Naive thymus-derived CD4-positive, alpha-beta T cell (primary cell): Measurements from ENCODE around the gene NPSR1. TPM values are rescaled to one million over a fixed set of nuclear protein-coding genes. Genes with fewer than 3 reads are reported as not detected.

Experiments used
- ATAC-seq: fragments of 150-1000 bp; cut with Tn5 transposase; 2 replicates; pipeline ENCODE4 v1.10.0; 2021; ENCODE audit warnings: mild to moderate bottlenecking, moderate library complexity
- CTCF ChIA-PET: fragments of 350-600 bp; sonication (Branson Sonifier 250); formaldehyde crosslinking; loops from one replicate; lab custom pipeline; 2021; ENCODE audit warnings: antibody characterized with exemption; lab: Charles Lee
- POLR2A ChIA-PET: fragments of 350-600 bp; sonication (Branson Sonifier 250); formaldehyde crosslinking; loops from one replicate; lab custom pipeline; 2021; ENCODE audit warnings: antibody characterized with exemption, inconsistent platforms; lab: Charles Lee
- DNase-seq, 9 donors: peaks; one replicate each; pipeline versions ENCODE4 v3.0.0 to v3.0.0-alpha.2; 2020 to 2022; ENCODE audit warnings: mixed read lengths in 1 of 9
- H3K27ac ChIP-seq: one replicate; pipeline ENCODE4 v1.7.0; 2013; ENCODE audit warnings: mild to moderate bottlenecking, low read depth, low read length, moderate library complexity
- H3K27me3 ChIP-seq, 2 donors: one replicate each; pipeline ENCODE4 v1.7.0; 2013; ENCODE audit warnings: low read length in 2 of 2, mild to moderate bottlenecking in 2 of 2, moderate library complexity in 2 of 2; ENCODE audit not compliant: control insufficient read depth in 2 of 2, insufficient read depth in 2 of 2
- H3K36me3 ChIP-seq, 3 experiments: 1 replicate in 2 of 3; 2 replicates in 1 of 3; pipeline ENCODE4 v1.7.0; 2013; ENCODE audit warnings: low read length in 3 of 3, mild to moderate bottlenecking in 3 of 3, moderate library complexity in 1 of 3; ENCODE audit not compliant: insufficient read depth in 3 of 3, control insufficient read depth in 2 of 3
- H3K4me1 ChIP-seq, 2 donors: one replicate each; pipeline ENCODE4 v1.7.0; 2013; ENCODE audit warnings: low read length in 2 of 2, mild to moderate bottlenecking in 2 of 2, moderate library complexity in 1 of 2; ENCODE audit not compliant: control insufficient read depth in 2 of 2, insufficient read depth in 2 of 2
- H3K4me3 ChIP-seq: 2 replicates; pipeline ENCODE4 v1.7.0; 2013; ENCODE audit warnings: mild to moderate bottlenecking, low read length
- H3K9me3 ChIP-seq, 3 experiments: 1 replicate in 2 of 3; 2 replicates in 1 of 3; pipeline ENCODE4 v1.7.0; 2013; ENCODE audit warnings: low read length in 3 of 3; ENCODE audit not compliant: control insufficient read depth in 2 of 3
- H3K27ac Mint-ChIP-seq, 9 donors: one replicate each; pipeline ENCODE4 v1.8.0; 2020 to 2022; ENCODE audit warnings: mixed read lengths in 9 of 9, mild to moderate bottlenecking in 8 of 9, moderate library complexity in 5 of 9, inconsistent platforms in 2 of 9
- H3K27me3 Mint-ChIP-seq, 5 donors: one replicate each; pipeline ENCODE4 v1.8.0; 2021 to 2022; ENCODE audit warnings: mixed read lengths in 5 of 5, mild to moderate bottlenecking in 1 of 5
- H3K36me3 Mint-ChIP-seq, 5 donors: one replicate each; pipeline ENCODE4 v1.8.0; 2020 to 2022; ENCODE audit warnings: mixed read lengths in 5 of 5, mild to moderate bottlenecking in 3 of 5, inconsistent platforms in 1 of 5
- H3K4me1 Mint-ChIP-seq, 7 donors: one replicate each; pipeline ENCODE4 v1.8.0; 2020 to 2022; ENCODE audit warnings: mixed read lengths in 7 of 7, mild to moderate bottlenecking in 3 of 7, inconsistent platforms in 1 of 7
- H3K4me3 Mint-ChIP-seq, 10 donors: one replicate each; pipeline ENCODE4 v1.8.0; 2020 to 2022; ENCODE audit warnings: mild to moderate bottlenecking in 10 of 10, mixed read lengths in 10 of 10, moderate library complexity in 6 of 10, inconsistent platforms in 2 of 10
- H3K9me3 Mint-ChIP-seq, 11 donors: one replicate each; pipeline ENCODE4 v1.8.0; 2020 to 2022; ENCODE audit warnings: mixed read lengths in 11 of 11, mild to moderate bottlenecking in 4 of 11, inconsistent platforms in 1 of 11, moderate library complexity in 1 of 11
- intact Hi-C, 2 donors: fragments of 100-400 bp; cut with micrococcal nuclease; formaldehyde crosslinking; loops; one replicate each; pipeline ENCODE4 v1.15.1; 2023
- polyA plus RNA-seq, 2 donors: library from polyadenylated mRNA; unstranded; fragments of 300-500 nt; fragmentation: Illumina TruSeq; gene quantifications; one replicate each; pipeline ENCODE4 v1.2.3, GENCODE V29; 2021
- total RNA-seq, 6 experiments: library from RNA in 5 of 6; stranded (reverse) in 5 of 6; gene quantifications; 1 replicate in 5 of 6; 2 replicates in 1 of 6; pipeline ENCODE4 v1.2.3 and lab custom pipeline; 2021 to 2026

NPSR1 gene
- total and polyA plus RNA-seq, 7 experiments from 2014 or later = not detected

DNA sequence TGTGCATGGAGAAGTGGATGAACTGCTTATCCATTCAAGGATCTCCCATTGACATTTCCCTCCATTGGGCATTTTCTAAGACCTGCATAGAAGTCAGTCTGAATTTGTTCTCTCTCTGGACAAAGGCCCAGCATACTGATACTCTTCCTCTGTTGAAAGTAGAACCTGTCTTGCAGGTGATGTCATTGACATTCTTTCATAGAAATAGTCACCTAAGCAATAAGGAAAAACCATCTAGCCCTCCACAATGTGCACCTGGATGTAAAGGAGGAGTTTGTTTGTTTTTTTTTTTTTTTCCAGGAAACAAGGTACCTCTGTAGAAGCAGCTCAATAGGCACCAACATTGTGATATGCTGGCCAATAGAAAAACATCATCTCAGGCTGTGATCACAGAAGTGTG lies 228.8 kb downstream of the NPSR1 start:
- Histone ChIP-seq H3K4me1 (no peaks in the 10 kb centered on the region), H3K27ac (no peak overlapping the region), H3K27me3 (no peaks in the 10 kb centered on the region), H3K9me3 (peaks cover 0 to 9% (median 0%) of the 10 kb centered on the region in 3 experiments), H3K36me3 (no peaks in the 10 kb centered on the region), H3K4me3 (no peak overlapping the region)
- no peak for ATAC-seq
- no peak for DNase-seq
- Mint-ChIP-seq H3K4me1 (no peaks in the 10 kb centered on the region), H3K27me3 (peaks cover 0 to 25% (median 9%) of the 10 kb centered on the region in 5 donors), H3K27ac (no peak overlapping the region), H3K36me3 (peaks cover 0 to 8% (median 0%) of the 10 kb centered on the region in 5 donors), H3K9me3 (peaks cover 8 to 24% (median 13%) of the 10 kb centered on the region in 11 donors), H3K4me3 (no peak overlapping the region)
- POLR2A ChIA-PET = no interaction called here
- CTCF ChIA-PET = no interaction called here
- intact Hi-C loops = no loop called here

DNA sequence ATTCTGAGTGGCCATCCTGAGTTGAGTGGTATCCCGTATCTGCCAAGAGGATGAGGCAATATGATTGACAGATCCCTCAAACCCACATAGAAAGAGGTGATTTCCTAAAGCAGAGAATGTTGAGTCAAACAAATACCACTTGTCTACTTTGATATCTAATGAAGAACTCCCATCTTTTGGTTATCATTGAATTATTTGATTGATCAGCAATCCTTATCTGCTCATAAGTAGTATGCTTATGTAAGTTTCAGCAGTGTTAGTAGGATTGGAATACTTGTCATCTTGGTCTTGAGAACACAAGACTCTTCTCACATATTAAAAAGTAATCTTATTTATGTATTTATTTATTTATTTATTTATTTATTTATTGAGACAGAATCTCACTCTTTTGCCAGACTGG lies 231.9 kb downstream of the NPSR1 start:
- Mint-ChIP-seq H3K4me3 (no peak overlapping the region), H3K4me1 (no peaks in the 10 kb centered on the region), H3K27me3 (peaks cover 0 to 38% (median 11%) of the 10 kb centered on the region in 5 donors), H3K9me3 (peaks cover 4 to 17% (median 10%) of the 10 kb centered on the region in 11 donors), H3K36me3 (peaks cover 0 to 11% (median 6%) of the 10 kb centered on the region in 5 donors), H3K27ac (no peak overlapping the region)
- ATAC-seq = no peak
- ChIA-PET CTCF (no interaction called here), POLR2A (no interaction called here)
- Histone ChIP-seq H3K27me3 (no peaks in the 10 kb centered on the region), H3K27ac (no peak overlapping the region), H3K4me1 (no peaks in the 10 kb centered on the region), H3K9me3 (peaks cover 0 to 3% (median 0%) of the 10 kb centered on the region in 3 experiments), H3K4me3 (no peak overlapping the region), H3K36me3 (no peaks in the 10 kb centered on the region)
- intact Hi-C loops = no loop called here
- no peak for DNase-seq

DNA sequence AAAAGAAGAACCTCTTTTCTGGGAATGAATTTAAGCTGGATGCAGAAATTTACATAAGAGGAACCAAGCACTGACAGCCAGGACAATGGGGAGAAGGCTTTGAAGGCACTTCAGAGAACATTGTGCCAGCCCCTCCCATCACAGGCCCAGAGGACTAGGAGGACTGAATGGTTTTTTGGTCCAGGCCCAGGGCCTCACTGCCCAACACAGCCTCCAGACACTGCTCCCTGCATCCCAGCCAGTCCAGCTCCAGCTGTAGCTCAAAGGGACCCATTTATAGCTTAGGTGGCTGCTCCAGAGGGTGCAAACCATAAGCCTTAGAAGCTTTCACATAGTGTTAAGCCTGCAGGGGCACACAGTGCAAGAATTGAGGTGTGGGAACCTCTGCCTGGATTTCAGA lies 237.2 kb downstream of the NPSR1 start:
- ATAC-seq (no peak), DNase-seq (no peak)
- H3K9me3 ChIP-seq = peaks cover 0 to 13% (median 0%) of the 10 kb centered on the region in 3 experiments
- no peaks in the 10 kb centered on the region for H3K27me3 ChIP-seq
- peaks cover 0 to 35% (median 21%) of the 10 kb centered on the region in 5 donors for H3K27me3 Mint-ChIP-seq
- intact Hi-C loops = no loop called here
- H3K4me3 Mint-ChIP-seq = no peak overlapping the region
- no peaks in the 10 kb centered on the region for H3K36me3 ChIP-seq
- H3K9me3 Mint-ChIP-seq = peaks cover 6 to 38% (median 19%) of the 10 kb centered on the region in 11 donors
- H3K4me1 ChIP-seq = no peaks in the 10 kb centered on the region
- H3K4me3 ChIP-seq = no peak overlapping the region
- no peak overlapping the region for H3K27ac Mint-ChIP-seq
- ChIA-PET CTCF (no interaction called here), POLR2A (no interaction called here)
- H3K36me3 Mint-ChIP-seq = peaks cover 0 to 11% (median 10%) of the 10 kb centered on the region in 5 donors
- no peak overlapping the region for H3K27ac ChIP-seq
- H3K4me1 Mint-ChIP-seq = no peaks in the 10 kb centered on the region
